Liver (tissue), 3 donors: ENCODE results near the gene BSDC1.

Source experiments
- CTCF ChIP-seq: fragments of 150-350 bp; IDR thresholded peaks from 2 replicates; pipeline ENCODE4 v1.5.1; 2017; ENCODE audit warnings: improper control_type of control experiment, low read depth, low read length; ENCODE audit not compliant: missing input control
- EGR1 ChIP-seq, 2 donors: IDR thresholded peaks; 2 replicates each; pipeline ENCODE4 v1.6.1; 2016 to 2018; ENCODE audit warnings: antibody characterized with exemption in 2 of 2, low read depth in 2 of 2
- GABPA ChIP-seq, 2 donors: IDR thresholded peaks in 1 of 2; conservative IDR thresholded peaks in 1 of 2; 2 replicates each; pipeline ENCODE4 v1.6.1; 2016; ENCODE audit warnings: antibody characterized with exemption in 2 of 2, mild to moderate bottlenecking in 1 of 2, moderate library complexity in 1 of 2
- HNF4A ChIP-seq, 2 donors: conservative IDR thresholded peaks; 2 replicates each; pipeline ENCODE4 v1.6.1; 2016; ENCODE audit warnings: antibody characterized with exemption in 2 of 2, mild to moderate bottlenecking in 2 of 2
- HNF4G ChIP-seq: IDR thresholded peaks from 2 replicates; pipeline ENCODE4 v1.6.1; 2016; ENCODE audit warnings: antibody characterized with exemption
- JUND ChIP-seq, 2 donors: IDR thresholded peaks; 2 replicates each; pipeline ENCODE4 v1.6.1; 2016; ENCODE audit warnings: antibody characterized with exemption in 2 of 2
- RAD21 ChIP-seq, 2 donors: IDR thresholded peaks; 2 replicates each; pipeline ENCODE4 v1.6.1; 2016; ENCODE audit warnings: antibody characterized with exemption in 2 of 2, mild to moderate bottlenecking in 2 of 2
- SP1 ChIP-seq: IDR thresholded peaks from 2 replicates; pipeline ENCODE4 v1.6.1; 2018; ENCODE audit warnings: antibody characterized with exemption, mild to moderate bottlenecking
- TAF1 ChIP-seq: conservative IDR thresholded peaks from 2 replicates; pipeline ENCODE4 v1.6.1; 2016; ENCODE audit warnings: antibody characterized with exemption, mild to moderate bottlenecking
- YY1 ChIP-seq: IDR thresholded peaks from 2 replicates; pipeline ENCODE4 v1.6.1; 2016; ENCODE audit warnings: antibody characterized with exemption, mild to moderate bottlenecking
- TF ChIP-seq, protein P1 (sequence below): IDR thresholded peaks from 2 replicates; pipeline ENCODE4 v1.6.1; 2016; ENCODE audit warnings: antibody characterized with exemption
- TF ChIP-seq, protein P2 (sequence below): IDR thresholded peaks from 2 replicates; pipeline ENCODE4 v1.6.1; 2016; ENCODE audit warnings: antibody characterized with exemption, mild to moderate bottlenecking
- TF ChIP-seq, protein P3 (sequence below): IDR thresholded peaks from 2 replicates; pipeline ENCODE4 v1.6.1; 2016; ENCODE audit warnings: antibody characterized with exemption
- donor health status: healthy.
- donor health status: healthy.

DNA sequence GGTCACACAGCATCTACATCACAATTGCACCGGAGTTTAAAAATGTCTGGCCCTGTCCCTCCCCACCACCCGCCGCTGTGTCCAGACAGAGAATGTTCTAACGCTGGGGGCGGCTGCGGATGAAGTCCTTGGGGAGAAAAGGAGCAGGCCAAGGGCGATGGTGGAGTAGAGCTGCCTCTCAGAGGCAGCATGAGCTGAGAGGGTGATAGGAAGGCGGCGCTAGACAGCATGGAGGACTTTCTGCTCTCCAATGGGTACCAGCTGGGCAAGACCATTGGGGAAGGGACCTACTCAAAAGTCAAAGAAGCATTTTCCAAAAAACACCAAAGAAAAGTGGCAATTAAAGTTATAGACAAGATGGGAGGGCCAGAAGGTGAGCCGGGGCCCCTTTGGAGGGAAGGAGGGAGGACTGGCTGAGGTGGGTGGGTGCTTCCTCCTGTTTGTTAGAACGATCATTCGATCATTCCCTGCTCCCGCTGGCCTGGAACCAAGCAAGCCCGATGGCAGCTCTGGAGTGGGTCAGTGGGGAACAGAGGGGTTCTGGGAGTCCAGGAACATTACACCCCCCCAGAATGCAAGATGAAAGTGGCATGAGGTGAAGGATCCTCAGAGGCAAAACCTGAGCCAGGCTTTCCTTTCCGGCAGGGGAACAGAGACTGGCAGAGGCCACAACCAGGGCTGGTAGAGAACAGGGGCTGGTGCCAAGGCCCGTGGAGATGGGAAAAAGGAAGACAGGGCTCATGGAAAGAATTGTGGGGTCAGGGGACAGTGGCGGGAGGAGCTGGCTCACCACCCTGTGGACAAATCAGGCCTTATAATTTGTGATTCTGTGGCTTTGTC lies 31.5 kb downstream of the BSDC1 start, which contains the start of the genes FAM229A and TSSK3:
- TF ChIP-seq CTCF (no peak), TAF1 (no peak), YY1 (no peak), SP1 (no peak), RAD21 (IDR thresholded peaks at IDR 0.05) (no peak), HNF4G (no peak), EGR1 (IDR thresholded peaks at IDR 0.05; ENCODE audit: low read depth in 2 of 2) (no peak), GABPA (IDR thresholded peaks at IDR 0.05 in 1 of 2, conservative IDR thresholded peaks at IDR 0.05 in 1 of 2) (no peak), JUND (IDR thresholded peaks at IDR 0.05) (no peak), HNF4A (conservative IDR thresholded peaks at IDR 0.05) (no peak)
- TF ChIP-seq, protein P1, sequence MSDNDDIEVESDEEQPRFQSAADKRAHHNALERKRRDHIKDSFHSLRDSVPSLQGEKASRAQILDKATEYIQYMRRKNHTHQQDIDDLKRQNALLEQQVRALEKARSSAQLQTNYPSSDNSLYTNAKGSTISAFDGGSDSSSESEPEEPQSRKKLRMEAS, result no peak
- TF ChIP-seq, protein P2, sequence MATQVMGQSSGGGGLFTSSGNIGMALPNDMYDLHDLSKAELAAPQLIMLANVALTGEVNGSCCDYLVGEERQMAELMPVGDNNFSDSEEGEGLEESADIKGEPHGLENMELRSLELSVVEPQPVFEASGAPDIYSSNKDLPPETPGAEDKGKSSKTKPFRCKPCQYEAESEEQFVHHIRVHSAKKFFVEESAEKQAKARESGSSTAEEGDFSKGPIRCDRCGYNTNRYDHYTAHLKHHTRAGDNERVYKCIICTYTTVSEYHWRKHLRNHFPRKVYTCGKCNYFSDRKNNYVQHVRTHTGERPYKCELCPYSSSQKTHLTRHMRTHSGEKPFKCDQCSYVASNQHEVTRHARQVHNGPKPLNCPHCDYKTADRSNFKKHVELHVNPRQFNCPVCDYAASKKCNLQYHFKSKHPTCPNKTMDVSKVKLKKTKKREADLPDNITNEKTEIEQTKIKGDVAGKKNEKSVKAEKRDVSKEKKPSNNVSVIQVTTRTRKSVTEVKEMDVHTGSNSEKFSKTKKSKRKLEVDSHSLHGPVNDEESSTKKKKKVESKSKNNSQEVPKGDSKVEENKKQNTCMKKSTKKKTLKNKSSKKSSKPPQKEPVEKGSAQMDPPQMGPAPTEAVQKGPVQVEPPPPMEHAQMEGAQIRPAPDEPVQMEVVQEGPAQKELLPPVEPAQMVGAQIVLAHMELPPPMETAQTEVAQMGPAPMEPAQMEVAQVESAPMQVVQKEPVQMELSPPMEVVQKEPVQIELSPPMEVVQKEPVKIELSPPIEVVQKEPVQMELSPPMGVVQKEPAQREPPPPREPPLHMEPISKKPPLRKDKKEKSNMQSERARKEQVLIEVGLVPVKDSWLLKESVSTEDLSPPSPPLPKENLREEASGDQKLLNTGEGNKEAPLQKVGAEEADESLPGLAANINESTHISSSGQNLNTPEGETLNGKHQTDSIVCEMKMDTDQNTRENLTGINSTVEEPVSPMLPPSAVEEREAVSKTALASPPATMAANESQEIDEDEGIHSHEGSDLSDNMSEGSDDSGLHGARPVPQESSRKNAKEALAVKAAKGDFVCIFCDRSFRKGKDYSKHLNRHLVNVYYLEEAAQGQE, result no peak
- TF ChIP-seq, protein P3, sequence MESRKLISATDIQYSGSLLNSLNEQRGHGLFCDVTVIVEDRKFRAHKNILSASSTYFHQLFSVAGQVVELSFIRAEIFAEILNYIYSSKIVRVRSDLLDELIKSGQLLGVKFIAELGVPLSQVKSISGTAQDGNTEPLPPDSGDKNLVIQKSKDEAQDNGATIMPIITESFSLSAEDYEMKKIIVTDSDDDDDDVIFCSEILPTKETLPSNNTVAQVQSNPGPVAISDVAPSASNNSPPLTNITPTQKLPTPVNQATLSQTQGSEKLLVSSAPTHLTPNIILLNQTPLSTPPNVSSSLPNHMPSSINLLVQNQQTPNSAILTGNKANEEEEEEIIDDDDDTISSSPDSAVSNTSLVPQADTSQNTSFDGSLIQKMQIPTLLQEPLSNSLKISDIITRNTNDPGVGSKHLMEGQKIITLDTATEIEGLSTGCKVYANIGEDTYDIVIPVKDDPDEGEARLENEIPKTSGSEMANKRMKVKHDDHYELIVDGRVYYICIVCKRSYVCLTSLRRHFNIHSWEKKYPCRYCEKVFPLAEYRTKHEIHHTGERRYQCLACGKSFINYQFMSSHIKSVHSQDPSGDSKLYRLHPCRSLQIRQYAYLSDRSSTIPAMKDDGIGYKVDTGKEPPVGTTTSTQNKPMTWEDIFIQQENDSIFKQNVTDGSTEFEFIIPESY, result no peak
